Ascending aorta (tissue), 2 donors: ENCODE data around the gene ZNF276. TPM values are rescaled to one million over a fixed set of nuclear protein-coding genes. Genes with fewer than 3 reads are reported as not detected.
A peak's percentile ranks its signal among the peaks of the same experiment; 100 is the strongest.
"Not testable (repeated sequence)": the region's sequence is repeated elsewhere in the genome, so short reads cannot be mapped to it uniquely, and the experiment has no call there.

Source experiments
- DNase-seq, 2 donors: peaks; one replicate each; pipeline ENCODE4 v3.0.0-alpha.2; 2019; ENCODE audit warnings: low spot score in 2 of 2
- H3K27ac ChIP-seq, 2 donors: fragments of 200-600 bp; sonication (generic); one replicate each; pipeline ENCODE4 v1.5.1; 2016 to 2017; ENCODE audit warnings: mild to moderate bottlenecking in 1 of 2
- H3K27me3 ChIP-seq: fragments of 200-600 bp; sonication (generic); one replicate; pipeline ENCODE4 v1.5.1; 2017
- H3K36me3 ChIP-seq, 2 donors: fragments of 200-600 bp; sonication (generic); one replicate each; pipeline ENCODE4 v1.5.1; 2016
- H3K4me1 ChIP-seq, 2 donors: fragments of 200-600 bp; sonication (generic); one replicate each; pipeline ENCODE4 v1.5.1; 2016 to 2017; ENCODE audit warnings: mild to moderate bottlenecking in 1 of 2
- H3K4me3 ChIP-seq, 2 donors: fragments of 200-600 bp; sonication (generic); one replicate each; pipeline ENCODE4 v1.5.1; 2016 to 2017; ENCODE audit warnings: mild to moderate bottlenecking in 1 of 2
- H3K9me3 ChIP-seq, 2 donors: fragments of 200-600 bp; sonication (generic); one replicate each; pipeline ENCODE4 v1.5.1; 2016
- intact Hi-C: fragments of 100-400 bp; cut with DNase I; formaldehyde crosslinking; loops from one replicate; pipeline ENCODE4 v1.15.1; 2023
- total RNA-seq: library from RNA; depleted of rRNA; stranded (reverse); fragments of >200 nt; gene quantifications from one replicate; pipeline ENCODE4 v1.1.0, GENCODE V29; 2016
- TF ChIP-seq, protein P1 (sequence below), 3 experiments: fragments of 200-600 bp in 2 of 3; fragments of 450-650 bp in 1 of 3; sonication (generic) in 2 of 3; IDR thresholded peaks; one replicate each; pipeline ENCODE4 v1.5.1; 2016 to 2019; ENCODE audit warnings: antibody characterized with exemption in 3 of 3, mild to moderate bottlenecking in 1 of 3, moderate library complexity in 1 of 3

ZNF276 gene
- total RNA-seq, 1 donor from 2014 or later = 30.7 TPM

DNA sequence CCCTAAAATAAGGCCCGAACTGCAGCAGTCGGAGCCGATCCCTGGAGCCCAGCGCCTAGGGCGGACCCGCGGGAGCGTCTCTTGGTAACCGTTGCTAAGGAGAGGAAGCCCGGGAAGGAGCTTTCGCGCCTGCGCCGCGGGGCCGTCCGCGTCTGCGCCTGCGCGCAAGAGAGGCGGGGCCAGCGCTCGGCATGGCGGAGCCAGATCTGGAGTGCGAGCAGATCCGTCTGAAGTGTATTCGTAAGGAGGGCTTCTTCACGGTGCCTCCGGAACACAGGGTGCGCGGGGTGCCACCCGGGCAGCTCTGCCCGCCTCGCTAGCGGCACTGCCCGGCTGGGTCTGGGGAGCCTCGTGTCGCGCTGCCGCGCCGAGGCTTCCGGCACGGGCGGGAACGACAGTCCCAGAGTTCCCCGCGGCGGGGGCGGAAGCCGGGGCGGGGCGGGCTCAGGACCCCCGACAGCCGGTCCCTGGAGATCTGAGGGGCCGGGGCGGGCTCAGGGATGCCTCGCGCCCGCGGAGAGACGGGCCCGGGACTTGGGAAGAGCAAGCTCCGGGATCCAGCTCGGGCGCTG, 34.7 kb upstream of the ZNF276 start, which contains the start of gene CDK10:
CDK10 (plus strand) TSS at position 170 of the 572 bp plus-strand sequence; CDS start at position 192, 22 bp downstream.
- no peaks in the 10 kb centered on the region for H3K27me3 ChIP-seq
- TF ChIP-seq, protein P1, sequence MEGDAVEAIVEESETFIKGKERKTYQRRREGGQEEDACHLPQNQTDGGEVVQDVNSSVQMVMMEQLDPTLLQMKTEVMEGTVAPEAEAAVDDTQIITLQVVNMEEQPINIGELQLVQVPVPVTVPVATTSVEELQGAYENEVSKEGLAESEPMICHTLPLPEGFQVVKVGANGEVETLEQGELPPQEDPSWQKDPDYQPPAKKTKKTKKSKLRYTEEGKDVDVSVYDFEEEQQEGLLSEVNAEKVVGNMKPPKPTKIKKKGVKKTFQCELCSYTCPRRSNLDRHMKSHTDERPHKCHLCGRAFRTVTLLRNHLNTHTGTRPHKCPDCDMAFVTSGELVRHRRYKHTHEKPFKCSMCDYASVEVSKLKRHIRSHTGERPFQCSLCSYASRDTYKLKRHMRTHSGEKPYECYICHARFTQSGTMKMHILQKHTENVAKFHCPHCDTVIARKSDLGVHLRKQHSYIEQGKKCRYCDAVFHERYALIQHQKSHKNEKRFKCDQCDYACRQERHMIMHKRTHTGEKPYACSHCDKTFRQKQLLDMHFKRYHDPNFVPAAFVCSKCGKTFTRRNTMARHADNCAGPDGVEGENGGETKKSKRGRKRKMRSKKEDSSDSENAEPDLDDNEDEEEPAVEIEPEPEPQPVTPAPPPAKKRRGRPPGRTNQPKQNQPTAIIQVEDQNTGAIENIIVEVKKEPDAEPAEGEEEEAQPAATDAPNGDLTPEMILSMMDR (IDR thresholded peaks at IDR 0.05) = peak in 1 of 3 experiments; percentile 6
- peaks cover 7 to 9% of the 10 kb centered on the region in 2 donors for H3K36me3 ChIP-seq
- intact Hi-C loops = loop anchor here (1.0 to 10.0 kb wide), 4 partner anchors 14 to 442 kb away; partner anchors contain the start of genes CHMP1A, SPATA33 and ZNF276
- peak within 1 kb of the TSS; percentile 58 to 82 for H3K27ac ChIP-seq
- H3K4me3 ChIP-seq = peak within 1 kb of the TSS; percentile 63 to 80
- peaks cover 4 to 5% of the 10 kb centered on the region in 2 donors for H3K4me1 ChIP-seq
- no peaks in the 10 kb centered on the region for H3K9me3 ChIP-seq
- DNase-seq = peak; percentile 42 to 93

DNA sequence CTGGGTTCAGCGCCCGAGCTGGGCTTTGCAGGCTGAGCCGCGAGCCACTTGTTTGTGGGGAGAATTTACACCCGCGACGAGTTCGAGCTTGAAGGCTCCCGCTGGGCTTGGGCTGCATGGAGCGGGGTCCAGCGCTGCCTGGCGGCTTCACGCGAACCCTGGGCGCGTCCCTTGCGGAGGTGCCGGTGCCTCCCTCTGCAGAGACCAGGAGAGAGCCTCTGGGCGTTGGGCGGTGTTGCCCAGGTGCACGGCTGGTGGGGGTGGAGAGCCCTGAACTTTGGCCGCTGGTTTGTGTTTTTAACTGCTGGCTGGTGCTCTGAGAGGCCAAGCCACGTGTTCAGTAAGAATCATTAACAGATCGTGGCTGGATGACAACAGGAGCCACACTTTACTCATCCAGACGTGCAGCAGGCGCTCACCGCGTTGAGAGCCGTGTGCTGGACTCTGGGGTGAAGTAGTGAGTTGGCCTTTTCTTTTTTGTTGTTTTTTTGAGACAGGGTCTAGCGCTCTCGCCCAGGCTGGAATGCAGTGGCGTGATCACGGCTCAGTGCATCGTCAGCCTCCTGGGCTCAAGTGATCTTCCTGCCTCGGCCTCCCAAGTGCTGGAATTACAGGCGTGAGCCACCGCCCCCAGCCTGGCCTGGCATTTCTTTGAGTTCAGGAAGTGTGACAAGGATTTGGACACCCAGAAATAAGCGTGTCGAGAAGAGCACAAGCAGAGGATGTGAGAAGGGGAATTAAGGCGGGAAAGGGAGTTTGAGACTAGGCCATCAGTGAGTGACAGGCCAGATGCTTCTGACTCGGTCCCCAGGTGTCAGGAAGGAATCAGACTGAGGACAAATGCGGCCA, 34.0 kb upstream of the ZNF276 start:
- H3K4me3 ChIP-seq = peak overlapping the region; percentile 63 to 80
- intact Hi-C loops = loop anchor here (10.0 kb wide), 1 partner anchor 443 kb away; no protein-coding TSS in a partner anchor
- peak overlapping the region; percentile 58 to 82 for H3K27ac ChIP-seq
- peaks cover 4 to 5% of the 10 kb centered on the region in 2 donors for H3K4me1 ChIP-seq
- no peaks in the 10 kb centered on the region for H3K27me3 ChIP-seq
- H3K36me3 ChIP-seq = peaks cover 14 to 16% of the 10 kb centered on the region in 2 donors
- DNase-seq = no peak
- H3K9me3 ChIP-seq = no peaks in the 10 kb centered on the region
- TF ChIP-seq, protein P1 (IDR thresholded peaks at IDR 0.05) = no peak

DNA sequence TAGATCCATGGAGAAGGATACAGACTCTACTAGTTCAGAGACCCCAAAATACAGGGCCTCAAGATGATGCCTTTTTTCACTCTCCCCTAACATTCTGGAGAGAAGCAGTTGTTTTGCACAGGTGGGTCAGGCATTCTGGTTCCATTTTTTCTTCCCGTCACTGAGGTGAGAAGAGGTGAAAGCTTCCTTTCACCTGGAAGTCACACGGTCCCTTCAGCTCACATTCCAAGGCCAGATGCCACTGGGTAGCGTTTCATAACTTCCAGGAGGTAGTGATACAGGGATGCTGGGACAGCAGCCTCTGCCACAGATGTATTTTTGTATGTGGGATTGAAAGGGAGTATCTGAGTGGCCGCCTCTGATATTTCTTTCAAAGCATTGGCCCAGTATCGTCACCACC, 32.9 kb upstream of the ZNF276 start:
- Histone ChIP-seq H3K36me3 (peaks cover 17 to 26% of the 10 kb centered on the region in 2 donors), H3K27me3 (no peaks in the 10 kb centered on the region), H3K9me3 (no peaks in the 10 kb centered on the region), H3K27ac (no peak overlapping the region), H3K4me1 (peaks cover 4 to 5% of the 10 kb centered on the region in 2 donors), H3K4me3 (no peak overlapping the region)
- TF ChIP-seq, protein P1 (IDR thresholded peaks at IDR 0.05) = no peak
- DNase-seq = no peak
- intact Hi-C loops = loop anchor here (10.0 kb wide), 1 partner anchor 444 kb away; no protein-coding TSS in a partner anchor

DNA sequence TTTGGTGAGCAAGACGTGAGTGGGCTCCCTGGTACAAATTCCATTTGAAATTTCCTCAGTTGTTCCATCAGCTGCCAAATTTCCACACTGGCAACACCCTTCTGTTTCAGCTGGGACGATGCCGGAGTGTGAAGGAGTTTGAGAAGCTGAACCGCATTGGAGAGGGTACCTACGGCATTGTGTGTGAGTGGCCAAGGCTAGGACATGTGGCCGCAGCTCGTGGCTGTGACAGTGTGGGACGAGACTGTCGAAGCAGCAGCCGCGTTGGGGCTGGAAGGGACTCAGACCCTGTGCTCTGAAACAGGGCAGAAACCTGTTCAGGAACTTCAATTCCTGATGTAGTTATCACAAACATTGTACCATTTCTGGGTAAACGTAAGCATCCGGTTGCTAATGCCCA, 32.2 kb upstream of the ZNF276 start:
- no peak for DNase-seq
- peaks cover 22 to 33% of the 10 kb centered on the region in 2 donors for H3K36me3 ChIP-seq
- H3K27ac ChIP-seq = no peak overlapping the region
- TF ChIP-seq, protein P1 (IDR thresholded peaks at IDR 0.05) = no peak
- no peak overlapping the region for H3K4me3 ChIP-seq
- H3K9me3 ChIP-seq = no peaks in the 10 kb centered on the region
- no peaks in the 10 kb centered on the region for H3K27me3 ChIP-seq
- intact Hi-C loops = loop anchor here (10.0 kb wide), 1 partner anchor 444 kb away; no protein-coding TSS in a partner anchor
- H3K4me1 ChIP-seq = peaks cover 4 to 5% of the 10 kb centered on the region in 2 donors

- peaks cover 22 to 38% of the 10 kb centered on the region in 2 donors for H3K36me3 ChIP-seq
- not testable (repeated sequence) for H3K4me3 ChIP-seq, H3K27me3 ChIP-seq, H3K27ac ChIP-seq, H3K9me3 ChIP-seq, H3K4me1 ChIP-seq, DNase-seq
- intact Hi-C loops = loop anchor here (10.0 kb wide), 1 partner anchor 445 kb away; no protein-coding TSS in a partner anchor
Measured at GRCh38 chr16:89689621-89690020, 31.7 kb upstream of the ZNF276 start.
